CD4-positive, alpha-beta T cell treated with Interferon alpha-2 for 1 hour (primary cell): ENCODE data around the gene ELMO1.

Experiments used
- DNase-seq, 2 donors: peaks; one replicate each; pipeline ENCODE4 v3.0.0-alpha.2; 2020 to 2022

Gene ELMO1

DNA sequence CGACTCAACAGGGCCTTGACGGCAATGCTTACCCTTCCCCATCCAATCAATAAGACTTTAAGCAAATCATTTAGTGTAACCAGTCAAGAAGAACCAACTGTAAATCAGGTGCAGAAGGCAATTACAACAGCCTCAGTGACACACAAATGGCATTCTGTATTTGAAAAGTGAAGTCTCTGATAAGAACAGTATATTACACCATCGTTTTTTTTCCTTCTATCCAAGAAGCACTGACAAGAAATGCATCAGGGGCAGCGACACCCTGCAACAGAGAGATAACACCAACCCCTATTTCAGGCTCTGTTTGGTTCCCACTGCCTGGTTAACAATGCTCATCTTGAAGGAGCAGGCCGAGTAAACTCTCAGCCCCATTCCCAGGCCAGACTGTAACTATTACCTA is 520.4 kb downstream of the ELMO1 start:
- no peak for DNase-seq

DNA sequence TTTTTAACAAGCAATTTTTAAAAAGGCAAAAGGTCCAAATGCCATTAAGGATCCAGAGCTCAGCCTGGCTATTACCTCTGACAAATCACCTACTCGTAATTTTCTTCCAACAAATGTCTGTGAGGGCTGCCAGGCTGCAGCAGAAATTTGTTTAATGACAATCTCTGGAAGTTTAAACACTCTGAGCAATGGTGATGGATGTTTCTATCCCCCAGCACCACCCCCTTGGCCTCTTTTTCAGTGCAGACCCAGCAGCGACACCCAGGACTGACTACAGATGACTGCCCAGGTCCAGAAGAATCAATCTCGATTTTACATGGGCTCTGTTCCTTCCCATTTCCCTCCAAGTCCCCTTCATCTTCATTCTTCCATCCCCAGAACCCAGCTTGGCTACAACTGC is 523.0 kb downstream of the ELMO1 start:
- DNase-seq: no peak

DNA sequence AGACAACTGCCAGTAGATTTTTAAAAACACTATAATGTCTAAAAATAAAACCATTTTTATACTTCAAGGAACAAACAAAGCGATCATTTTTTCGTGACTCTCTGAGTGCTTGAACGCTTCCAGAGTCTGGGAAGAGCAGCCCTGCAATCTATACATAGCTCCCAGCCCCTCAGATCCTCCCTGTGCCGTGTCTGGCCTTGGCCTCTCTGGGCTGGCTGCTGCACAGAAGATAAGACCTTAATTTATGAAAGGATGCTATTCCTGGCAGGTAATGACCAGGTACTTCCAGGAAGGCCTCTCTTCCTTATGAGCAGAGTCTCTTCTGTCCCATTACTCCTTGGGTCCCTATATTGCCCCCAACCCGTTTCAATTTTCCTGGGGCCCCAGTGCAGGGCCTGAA is 523.5 kb downstream of the ELMO1 start:
- no peak for DNase-seq

DNA sequence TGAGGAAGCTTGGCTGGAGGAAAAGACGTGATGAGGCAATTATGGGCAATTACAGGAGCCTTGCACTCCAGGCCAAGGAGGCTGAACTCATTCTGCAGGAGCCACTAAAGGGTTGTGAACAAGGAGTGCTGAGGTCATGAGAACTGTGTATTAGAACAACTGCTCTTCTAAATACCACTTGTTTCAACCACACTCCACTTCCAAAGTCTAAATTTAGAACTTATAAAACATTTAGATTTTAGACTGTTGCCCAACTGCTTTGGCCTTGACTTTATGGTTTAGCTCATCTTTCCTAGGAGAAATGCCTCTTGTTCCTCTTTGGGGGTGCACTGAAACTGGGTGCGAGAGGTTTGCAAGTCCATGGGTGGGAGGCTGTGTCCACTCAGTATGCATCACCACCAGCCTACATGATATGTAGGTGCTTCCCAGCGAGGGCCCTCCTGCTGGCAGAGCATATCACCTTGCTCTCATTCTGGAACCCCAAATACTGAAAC is 524.7 kb downstream of the ELMO1 start:
- no peak for DNase-seq

DNA sequence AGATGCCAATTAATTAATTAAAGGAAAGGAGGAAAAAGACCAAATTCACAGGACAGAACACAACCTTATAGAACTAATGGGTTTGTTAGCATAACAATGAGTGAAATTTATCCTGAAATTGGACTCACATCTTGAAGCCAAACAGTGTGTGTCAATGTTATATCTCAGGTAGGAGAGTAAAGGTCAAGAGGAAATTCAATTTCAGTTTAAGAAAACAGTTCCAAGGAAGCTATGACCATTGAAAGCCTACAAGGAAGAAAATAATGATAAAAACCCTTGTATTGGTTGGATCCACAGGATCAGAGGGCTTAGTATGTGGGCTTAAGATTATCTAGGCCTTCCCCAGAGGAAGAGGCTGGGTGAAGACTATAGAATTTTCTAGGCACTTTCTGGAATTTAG is 525.5 kb downstream of the ELMO1 start:
- DNase-seq: no peak

DNA sequence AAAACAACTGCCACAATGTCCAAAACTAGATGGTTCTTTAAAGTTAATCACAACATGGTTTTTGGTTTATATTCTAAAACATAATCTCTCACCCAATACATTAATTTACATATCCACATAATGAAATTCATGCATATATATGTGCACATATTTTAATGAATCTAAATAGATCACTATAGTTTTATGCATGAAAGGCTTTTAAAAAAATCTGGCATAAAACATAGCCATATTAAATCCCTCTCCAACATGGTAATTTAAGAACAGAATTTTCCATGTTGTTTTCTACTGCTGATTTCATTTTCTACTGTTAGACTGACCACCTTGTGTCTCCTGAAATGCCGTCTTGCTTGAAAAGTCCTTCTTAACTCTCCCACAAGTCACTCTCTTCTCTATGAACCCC is 528.2 kb downstream of the ELMO1 start:
- DNase-seq: no peak

DNA sequence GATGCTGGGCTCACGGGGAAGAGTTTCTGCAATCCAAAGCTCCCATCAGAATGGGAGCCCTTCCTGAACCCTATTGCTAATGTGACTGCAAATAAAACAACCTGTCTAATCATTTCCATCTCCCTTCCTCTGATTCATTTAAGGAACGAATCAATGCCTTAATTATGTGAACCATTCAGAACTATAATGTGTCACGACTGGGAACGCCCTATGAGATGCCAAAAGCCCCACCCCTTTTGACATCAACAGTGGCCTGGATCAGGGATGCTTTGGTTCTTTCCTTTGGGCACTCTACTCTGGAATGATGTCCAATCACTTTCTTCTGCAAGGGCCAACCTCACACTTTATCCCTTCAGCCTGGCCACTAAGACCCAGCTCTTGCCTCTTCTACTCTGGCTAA is 528.9 kb downstream of the ELMO1 start:
- DNase-seq: no peak

DNA sequence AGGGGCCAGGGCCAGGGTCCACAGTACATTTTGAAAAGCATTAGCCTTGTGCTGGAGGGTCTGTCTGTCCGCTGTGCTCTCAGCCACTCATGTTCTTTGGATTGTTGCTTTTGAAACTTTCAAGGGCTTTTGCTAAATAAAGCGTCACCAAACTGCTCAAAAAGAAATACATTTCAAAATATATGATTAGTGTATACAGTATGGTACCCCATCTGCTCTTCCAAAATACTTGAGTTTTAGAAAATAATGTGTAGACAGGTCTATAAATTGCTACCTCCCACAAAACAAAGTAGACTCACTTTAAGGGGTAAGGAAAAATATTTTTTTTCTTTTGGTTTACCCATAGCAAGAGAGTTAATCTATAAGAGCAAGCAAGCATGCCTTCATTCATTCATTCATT is 530.1 kb downstream of the ELMO1 start:
- no peak for DNase-seq

DNA sequence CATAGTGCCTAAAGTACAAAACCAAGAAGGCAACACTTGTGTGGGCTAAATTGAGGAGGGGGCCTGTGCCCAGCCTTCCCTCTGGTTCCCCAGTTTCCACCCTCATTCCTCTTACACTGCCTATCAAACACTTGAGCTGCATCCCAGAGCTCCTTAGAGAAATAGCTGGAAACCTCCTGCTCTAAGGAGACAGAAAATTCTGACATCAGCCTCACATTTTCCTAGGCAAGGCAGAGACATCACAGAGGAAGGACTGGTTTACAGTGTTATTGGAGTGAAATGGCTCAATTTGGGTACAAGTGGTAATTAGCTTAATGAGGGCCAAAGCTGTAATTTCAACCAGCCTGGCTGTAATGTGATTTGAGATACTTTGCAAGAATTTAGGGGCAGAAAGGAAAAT is 532.0 kb downstream of the ELMO1 start:
- DNase-seq: no peak

DNA sequence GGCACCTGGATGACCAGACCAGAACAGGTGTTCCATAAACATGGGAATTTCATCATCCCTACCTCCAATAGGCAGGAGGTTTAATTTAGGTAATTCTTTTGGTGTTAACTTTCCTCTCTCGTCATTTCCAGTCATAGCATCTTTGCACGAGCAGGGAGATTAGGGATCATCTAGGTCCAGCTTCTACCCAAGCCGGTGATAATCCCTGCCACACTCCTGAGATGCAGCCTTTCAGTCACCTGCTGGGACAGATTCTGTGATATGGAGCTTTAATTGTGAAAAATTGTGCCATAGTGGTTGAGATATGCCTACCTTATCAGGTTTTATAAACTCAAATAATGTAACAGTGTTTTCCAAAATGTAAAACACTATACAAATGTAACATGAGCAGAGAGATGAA is 532.5 kb downstream of the ELMO1 start:
- no peak for DNase-seq

DNA sequence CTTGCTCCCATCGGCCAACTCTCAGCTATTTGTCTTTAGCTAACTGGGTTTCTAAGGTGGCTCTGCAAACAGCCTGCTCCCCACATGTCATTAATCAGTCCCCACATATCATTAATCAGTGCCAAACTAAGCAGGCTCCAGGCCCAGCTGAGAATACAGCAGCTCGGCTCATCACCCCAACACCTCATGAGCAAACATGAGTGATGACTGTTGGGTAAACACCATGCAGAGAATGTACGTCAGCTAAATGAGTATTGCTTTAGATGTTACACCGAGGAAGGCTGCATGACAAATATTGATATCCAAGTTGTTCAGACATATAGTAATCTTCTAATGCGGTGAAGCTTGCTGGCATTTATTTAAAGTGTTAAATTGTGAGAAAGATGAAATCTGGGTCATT is 536.9 kb downstream of the ELMO1 start:
- no peak for DNase-seq

DNA sequence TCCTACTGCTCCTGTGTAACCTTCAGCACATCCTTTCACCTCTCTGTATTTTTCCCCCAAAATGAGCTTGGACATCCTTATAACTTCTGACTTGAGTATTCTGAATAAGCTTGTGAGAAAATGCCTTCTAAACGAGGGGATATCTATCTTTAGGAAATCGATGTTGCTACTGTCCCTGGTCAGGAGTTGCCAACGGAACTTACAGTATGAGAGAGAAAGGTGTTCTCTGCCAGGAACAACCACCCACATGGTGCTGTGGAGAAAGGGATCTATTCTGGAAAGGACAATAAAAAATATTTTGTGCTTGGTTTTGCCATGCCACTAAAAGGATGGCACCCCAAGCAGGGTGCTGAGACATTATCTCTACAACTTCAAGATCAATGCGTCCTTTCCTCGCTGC is 537.8 kb downstream of the ELMO1 start:
- DNase-seq: no peak

DNA sequence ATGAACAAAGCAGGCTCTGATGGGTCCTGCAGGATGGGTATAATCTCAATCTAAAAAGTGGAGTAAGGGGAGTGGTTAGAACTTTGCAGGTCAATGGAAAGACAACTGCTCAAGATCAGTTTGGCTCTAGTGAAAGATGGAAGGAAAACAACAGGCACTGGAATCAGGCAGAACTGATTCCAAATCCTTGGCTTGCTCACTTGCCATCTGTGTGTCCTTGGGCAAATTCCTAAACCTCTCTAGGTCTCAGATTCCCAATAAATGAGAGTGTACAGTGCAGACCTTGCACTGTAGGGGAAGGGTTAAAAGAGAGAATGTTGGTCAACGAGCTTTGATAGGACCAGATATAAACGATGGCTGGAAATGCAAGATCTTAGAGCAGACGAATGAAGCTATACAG is 538.3 kb downstream of the ELMO1 start:
- no peak for DNase-seq

DNA sequence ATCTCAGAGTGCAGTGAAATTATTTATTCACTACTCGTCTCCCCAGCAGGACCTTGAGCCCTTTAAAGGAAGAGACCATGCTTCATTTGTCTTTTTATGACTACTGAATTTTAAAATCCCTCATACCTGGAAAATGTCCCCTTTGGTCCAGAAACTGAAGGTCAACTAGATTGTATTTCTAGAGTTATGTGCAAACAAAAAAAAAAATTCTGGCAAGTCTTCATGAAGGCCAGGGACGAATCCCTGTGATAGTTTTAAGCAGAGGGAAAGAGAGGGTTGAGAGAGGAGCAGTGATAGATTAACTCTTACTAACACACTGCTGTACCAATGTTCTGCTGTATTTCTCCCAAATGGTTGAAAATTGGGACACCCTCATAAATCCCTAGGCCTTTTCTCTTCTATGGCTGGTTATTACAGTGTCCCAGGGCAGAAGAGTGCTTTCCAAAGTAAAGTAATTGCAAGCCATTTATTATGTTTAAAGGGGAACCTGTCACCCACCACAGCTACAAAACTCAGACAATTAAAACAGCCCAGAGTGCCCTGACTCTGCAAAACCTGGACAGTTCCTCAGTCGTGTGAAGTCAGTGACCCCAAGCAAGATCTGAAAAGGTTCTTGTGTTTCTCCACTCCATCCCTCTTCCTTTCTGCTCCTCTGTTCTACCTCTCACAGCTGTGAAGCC is 541.6 kb downstream of the ELMO1 start:
- DNase-seq: no peak

DNA sequence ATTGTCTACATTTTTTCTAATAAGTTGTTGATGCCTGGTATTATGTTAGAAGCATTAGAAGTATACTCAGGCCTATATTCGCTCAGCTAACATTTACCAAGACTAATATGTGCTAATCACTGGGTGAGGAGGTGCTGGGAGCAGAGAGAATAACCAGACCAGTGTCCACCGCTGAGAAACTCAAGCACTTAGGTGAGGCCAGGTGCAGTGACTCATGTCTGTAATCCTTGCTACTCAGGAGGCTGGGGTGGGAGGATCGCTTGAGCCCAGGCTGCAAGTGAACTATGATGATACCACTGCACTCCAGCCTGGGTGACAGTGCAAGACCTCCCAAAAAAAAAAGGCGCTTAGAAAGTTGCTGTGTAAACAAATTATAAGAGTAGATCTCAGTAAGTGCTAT is 542.2 kb downstream of the ELMO1 start:
- DNase-seq: no peak

DNA sequence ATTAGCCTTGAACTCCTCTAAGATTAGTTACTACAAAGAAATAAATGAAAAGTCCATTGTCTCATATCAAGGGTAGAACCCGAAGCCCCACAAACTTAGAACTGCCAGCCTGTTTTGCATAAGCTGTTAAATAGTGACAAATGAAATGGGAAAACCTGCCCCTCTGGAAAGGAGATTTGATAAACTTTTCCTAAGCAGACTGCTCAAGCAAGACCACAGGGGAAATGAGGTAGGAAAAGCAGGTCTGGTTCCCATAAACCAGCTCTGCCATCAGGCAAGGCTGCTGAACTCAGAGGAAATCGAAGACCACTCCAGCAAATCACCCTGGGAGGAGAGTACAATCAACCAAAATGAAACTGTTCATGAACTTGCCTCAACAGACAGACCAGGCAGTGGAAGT is 542.8 kb downstream of the ELMO1 start:
- no peak for DNase-seq

DNA sequence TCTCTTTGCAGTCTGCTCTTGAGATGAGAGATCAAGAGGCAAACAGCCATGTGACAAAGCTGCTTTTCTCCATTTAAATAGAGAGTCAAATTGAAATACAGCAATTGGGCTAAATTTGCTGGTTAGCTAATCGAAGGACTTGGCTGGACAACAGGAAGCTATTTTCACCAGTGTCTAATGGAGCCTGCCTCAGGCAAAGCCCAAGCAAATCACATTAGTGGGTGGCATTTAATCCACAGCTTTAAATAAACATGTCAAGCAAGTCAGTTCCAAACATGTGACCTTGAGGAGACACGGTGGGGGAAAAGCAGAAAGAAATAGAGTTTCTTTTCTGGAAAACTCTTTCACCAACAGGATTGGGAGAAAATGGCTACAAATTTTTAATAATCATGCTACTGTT is 543.9 kb downstream of the ELMO1 start:
- DNase-seq: no peak

DNA sequence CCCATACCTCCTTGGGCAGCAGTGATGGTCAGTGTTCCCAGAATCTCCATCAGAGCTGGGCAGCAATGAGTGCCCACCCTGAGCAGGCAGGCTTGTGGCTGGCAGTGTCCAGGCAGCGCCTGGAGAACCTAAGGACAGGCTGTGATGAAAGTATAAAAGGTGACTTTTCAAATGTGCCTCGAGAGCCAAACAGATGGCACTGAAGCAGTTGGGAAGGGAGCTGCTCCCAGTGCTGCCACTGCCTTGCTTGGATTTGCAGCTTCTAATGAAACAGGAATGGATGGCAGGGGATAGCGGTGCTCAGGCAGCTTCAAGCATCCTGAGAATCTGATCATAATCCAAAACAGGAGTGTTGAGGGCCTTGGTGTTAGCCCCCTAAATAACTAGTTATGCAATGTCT is 544.6 kb downstream of the ELMO1 start:
- no peak for DNase-seq

DNA sequence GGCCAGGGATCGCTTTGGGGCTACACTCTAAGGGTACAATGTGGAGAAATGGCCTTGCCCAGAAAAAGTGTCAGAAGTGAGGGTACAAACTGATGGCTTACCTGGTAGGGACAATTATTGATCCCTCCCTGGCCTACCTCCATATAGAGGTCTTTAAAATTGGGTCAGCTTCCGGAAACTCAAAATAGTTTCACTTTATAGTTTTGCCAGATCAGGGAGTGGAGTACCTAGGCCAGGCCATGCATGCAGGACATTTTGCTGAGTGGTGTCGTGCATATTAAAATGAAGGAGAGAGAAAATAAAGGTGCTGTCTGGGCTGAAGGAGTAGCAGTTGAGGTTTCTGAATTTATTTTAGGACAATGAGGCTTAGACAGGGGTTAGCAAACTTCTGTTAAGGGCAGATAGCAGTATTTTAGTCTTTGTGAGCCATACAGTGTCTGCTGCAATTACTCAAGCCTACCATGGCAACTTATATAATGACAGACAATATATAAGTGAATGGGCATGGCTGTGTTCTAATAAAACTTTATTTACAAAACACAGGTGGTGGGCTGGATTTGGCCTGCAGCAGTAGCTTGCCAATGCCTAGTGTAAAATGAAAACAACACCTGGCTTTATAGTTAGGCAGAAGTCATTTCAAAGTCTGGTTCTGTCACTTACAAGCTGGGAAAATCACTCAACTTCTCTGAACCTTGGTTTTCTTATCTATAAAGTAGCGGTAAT is 547.5 kb downstream of the ELMO1 start:
- DNase-seq: no peak

DNA sequence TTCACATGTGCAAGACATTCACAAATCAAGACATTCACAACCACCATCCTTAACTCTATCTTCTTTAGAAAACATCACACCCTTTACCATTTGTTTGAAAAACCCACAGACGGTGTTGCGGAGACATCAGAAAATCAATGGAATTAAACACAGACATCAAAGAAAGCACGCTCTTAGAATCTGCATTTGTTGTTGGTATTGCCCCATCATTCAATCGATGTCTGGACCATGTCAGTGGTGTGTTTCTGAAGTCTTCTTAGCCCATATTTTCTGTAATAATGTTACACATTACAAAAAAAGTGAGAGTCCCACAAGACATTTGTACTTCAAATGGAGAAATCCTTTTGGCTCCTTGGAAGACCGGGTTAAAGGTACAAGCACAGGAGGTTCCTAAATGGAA is 550.5 kb downstream of the ELMO1 start:
- DNase-seq: no peak

DNA sequence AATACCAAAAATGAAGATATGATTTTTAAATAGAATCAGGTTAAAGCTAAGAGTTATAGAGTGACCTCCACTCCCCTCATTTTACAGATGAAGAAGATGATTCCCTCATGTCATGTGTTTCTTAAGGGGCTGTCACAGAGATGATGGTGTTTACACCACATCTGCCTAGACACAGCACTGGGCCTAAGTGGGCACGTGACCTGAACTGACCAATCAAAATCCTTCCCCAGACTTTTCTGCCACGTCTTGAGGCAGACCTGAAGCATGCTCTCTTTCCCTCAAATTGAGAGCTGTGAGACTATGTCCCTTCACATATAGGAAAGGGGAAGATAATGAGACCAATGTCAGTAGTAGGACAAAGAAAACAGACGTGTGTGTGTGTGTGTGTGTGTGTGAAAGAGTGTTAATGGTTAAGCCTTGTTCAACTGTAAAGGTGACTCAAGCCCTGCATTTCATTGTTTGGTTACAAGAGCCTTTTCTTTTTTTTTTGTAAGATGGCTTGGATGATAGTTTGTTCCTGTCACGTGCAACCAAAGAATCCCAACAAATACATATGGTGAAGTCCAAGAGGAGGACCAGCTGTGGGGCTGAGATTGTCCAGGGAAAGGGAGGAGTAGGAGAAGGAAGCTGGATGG is 551.6 kb downstream of the ELMO1 start:
- DNase-seq: no peak

DNA sequence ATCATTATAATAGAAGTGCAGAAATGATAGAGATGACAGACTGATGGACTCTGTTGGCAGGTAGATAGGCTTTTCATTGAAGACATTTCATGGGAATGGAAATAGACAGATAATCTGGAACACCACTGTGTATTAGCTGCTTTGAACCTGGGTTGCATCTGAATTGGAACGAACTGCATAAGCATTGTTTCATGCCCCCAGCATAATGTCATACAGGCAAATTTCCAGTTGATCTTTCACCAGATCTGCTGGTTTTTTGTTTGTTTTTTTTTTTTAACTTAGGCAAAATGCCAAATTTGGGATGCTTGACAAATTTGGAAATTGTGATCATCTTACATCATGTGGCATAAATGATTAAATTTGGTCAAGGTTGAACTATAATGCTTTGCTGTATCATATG is 552.2 kb downstream of the ELMO1 start:
- DNase-seq: no peak

DNA sequence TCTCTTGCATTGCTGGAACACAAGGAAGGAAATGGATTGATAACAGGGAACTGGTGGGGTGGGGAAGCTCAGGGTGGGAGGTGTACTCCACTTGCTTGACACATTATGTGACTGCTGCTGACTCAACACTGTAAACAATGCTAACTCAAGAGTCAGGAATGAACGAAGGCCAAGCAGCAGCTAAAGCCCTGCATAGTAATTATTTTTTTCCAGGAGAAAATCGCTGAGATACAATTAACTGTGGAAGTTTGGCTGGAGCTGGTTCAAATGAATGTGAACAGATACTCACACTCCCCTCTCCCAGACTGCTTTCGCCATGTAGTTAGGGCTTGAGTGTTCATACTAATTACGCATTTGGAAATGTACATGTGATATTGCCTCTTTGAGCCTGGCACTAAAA is 553.5 kb downstream of the ELMO1 start:
- no peak for DNase-seq

DNA sequence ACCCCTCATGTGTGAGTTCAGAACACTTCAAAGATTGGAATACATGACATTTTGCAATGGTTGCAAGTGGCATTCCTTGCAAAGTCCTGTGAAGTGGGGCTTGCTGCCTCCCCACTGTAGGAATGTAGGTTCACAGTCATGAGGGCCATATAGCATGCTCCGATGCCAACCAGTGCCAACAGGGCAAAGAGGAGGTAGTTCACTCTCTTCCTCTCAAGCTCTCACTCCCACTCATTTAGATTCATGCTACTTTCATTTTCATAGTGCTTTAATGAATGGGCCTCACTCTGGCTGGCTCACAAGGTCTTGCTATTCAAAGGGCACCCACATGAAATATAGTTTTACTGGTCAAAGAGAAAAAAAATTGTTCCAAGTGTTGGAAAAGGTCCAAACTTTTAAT is 554.5 kb downstream of the ELMO1 start:
- no peak for DNase-seq
